SK-N-SH treated with all-trans-retinoic acid at 6 μM for 48 hours (cell line): Measurements from ENCODE around the gene GALM.

Source experiments
- OSR1 ChIP-seq: fragments of 250-450 bp; sonication (Bioruptor Pico); IDR thresholded peaks from 2 replicates; pipeline ENCODE4 v1.8.0; 2022; ENCODE audit warnings: moderate library complexity, mild to moderate bottlenecking, inconsistent platforms
- RARB ChIP-seq: fragments of 250-450 bp; sonication (Bioruptor Pico); IDR thresholded peaks from 2 replicates; pipeline ENCODE4 v1.8.0; 2021; ENCODE audit warnings: mild to moderate bottlenecking, moderate library complexity
- TOX ChIP-seq: fragments of 250-450 bp; sonication (Bioruptor Pico); IDR thresholded peaks from 2 replicates; pipeline ENCODE4 v1.8.0; 2021; ENCODE audit warnings: mild to moderate bottlenecking, moderate library complexity, borderline replicate concordance
- ZC3H10 ChIP-seq: fragments of 250-450 bp; sonication (Bioruptor Pico); IDR thresholded peaks from 2 replicates; pipeline ENCODE4 v1.5.1; 2021; ENCODE audit warnings: mild to moderate bottlenecking, moderate library complexity
- ZFP30 ChIP-seq: fragments of 450-650 bp; formaldehyde crosslinking; IDR thresholded peaks from 2 replicates; pipeline ENCODE4 v1.5.0; 2022; ENCODE audit warnings: mild to moderate bottlenecking, moderate library complexity
- TF ChIP-seq, protein P1 (sequence below): fragments of 250-450 bp; sonication (Bioruptor Pico); IDR thresholded peaks from 2 replicates; pipeline ENCODE4 v1.5.0; 2020; ENCODE audit warnings: mild to moderate bottlenecking, moderate library complexity
- TF ChIP-seq, protein P2 (sequence below): fragments of 250-450 bp; sonication (Bioruptor Pico); IDR thresholded peaks from 2 replicates; pipeline ENCODE4 v1.5.1; 2020; ENCODE audit warnings: low read depth, mild to moderate bottlenecking, moderate library complexity

DNA sequence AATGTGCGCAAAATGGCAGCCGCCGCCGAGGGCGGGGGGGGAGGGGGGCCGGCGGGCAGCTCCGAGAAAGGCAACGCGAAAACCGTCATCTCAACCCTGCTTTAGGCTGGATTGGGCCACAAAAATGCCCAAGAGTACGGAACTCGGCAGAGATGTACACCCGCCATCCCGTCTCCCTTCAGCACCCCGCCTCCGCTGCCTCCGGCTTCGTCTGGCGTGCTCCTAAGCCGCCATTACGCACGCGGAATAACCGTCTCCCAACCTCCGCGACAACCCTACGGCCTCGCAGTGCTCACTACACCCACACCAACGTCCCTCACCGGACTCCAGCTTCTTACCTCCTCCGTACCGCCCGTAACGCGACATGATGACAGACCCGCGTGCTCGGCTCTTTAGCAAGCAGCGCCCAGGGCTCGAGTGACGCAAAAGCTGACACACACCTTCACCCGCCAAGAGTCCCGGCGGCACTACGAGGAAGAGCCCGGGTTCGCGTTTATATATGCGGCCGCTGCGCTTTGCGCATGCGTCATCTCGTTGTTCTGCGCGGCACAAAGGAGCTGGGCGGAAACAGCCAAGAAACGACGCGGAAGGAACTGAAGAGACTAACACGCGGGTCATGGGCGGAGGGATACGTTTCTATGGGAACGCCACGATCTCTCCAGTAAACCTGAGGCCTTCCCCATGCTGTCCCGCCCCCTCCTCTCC is 85.1 kb downstream of the GALM start, which contains the start of gene SRSF7:
- TF ChIP-seq TOX (0 out of 2 replicates have a peak, but pooled peaks have one; percentile 46), OSR1 (CRISPR knock-in tag) (no peak), RARB (peak; percentile 79; the same call in 1 of the 2 replicates), ZFP30 (CRISPR knock-in tag) (peak; percentile 63; the same call in 1 of the 2 replicates), ZC3H10 (no peak)
- TF ChIP-seq, protein P1, sequence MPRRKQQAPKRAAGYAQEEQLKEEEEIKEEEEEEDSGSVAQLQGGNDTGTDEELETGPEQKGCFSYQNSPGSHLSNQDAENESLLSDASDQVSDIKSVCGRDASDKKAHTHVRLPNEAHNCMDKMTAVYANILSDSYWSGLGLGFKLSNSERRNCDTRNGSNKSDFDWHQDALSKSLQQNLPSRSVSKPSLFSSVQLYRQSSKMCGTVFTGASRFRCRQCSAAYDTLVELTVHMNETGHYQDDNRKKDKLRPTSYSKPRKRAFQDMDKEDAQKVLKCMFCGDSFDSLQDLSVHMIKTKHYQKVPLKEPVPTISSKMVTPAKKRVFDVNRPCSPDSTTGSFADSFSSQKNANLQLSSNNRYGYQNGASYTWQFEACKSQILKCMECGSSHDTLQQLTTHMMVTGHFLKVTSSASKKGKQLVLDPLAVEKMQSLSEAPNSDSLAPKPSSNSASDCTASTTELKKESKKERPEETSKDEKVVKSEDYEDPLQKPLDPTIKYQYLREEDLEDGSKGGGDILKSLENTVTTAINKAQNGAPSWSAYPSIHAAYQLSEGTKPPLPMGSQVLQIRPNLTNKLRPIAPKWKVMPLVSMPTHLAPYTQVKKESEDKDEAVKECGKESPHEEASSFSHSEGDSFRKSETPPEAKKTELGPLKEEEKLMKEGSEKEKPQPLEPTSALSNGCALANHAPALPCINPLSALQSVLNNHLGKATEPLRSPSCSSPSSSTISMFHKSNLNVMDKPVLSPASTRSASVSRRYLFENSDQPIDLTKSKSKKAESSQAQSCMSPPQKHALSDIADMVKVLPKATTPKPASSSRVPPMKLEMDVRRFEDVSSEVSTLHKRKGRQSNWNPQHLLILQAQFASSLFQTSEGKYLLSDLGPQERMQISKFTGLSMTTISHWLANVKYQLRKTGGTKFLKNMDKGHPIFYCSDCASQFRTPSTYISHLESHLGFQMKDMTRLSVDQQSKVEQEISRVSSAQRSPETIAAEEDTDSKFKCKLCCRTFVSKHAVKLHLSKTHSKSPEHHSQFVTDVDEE (CRISPR knock-in tag) = peak; percentile 66
- TF ChIP-seq, protein P2, sequence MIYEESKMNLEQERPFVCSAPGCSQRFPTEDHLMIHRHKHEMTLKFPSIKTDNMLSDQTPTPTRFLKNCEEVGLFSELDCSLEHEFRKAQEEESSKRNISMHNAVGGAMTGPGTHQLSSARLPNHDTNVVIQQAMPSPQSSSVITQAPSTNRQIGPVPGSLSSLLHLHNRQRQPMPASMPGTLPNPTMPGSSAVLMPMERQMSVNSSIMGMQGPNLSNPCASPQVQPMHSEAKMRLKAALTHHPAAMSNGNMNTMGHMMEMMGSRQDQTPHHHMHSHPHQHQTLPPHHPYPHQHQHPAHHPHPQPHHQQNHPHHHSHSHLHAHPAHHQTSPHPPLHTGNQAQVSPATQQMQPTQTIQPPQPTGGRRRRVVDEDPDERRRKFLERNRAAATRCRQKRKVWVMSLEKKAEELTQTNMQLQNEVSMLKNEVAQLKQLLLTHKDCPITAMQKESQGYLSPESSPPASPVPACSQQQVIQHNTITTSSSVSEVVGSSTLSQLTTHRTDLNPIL (CRISPR knock-in tag) = peak; percentile 89
